GM21528 (cell line): ENCODE data around the gene HHAT.

Experiments
- ATAC-seq: cut with Tn5 transposase; IDR thresholded peaks from one replicate; pipeline ENCODE4 v1.9.1; 2021; ENCODE audit warnings: mild to moderate bottlenecking, moderate library complexity; ENCODE audit not compliant: unreplicated experiment, low FRiP score

HHAT gene

DNA sequence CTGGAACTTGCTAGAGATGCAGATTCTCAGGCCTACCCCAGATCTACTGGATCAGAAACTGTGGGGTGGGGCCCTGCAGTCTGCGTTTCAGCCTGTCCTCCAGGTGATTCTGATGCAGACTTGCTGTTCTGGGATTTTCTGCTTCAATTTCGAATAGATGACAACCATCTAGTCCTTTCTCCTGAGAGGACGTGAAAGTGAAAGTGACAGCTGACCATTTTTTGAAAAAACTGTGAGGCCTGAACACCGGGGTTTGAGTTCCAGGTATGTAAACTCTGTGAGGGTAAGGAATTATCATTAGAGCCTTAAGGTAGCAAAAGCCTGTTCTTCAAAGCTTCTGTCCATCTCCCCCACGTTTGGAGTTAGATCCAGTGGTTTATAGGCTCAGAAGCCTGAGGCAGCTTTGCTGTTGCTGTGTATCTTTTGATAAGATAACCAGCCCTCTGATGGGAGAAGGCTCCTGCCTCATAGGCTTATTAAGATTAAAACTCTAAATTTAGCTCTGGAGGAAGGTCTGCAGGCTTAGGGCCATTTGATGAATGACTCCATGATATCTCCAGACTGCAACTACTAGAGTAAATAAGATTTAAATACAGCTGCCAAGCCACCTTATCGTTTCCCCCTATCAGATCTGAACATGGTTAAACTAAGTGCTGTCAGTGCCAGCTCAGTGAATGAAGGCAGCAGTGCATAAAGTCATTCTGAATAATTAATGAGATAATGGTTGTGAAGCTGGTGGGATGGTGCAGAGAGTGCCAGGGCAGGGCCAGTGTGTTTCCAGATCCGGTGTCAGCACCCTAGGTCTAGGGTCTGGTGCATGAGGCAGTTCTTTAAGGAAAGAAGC, 335.2 kb downstream of the HHAT start:
- no peak for ATAC-seq

DNA sequence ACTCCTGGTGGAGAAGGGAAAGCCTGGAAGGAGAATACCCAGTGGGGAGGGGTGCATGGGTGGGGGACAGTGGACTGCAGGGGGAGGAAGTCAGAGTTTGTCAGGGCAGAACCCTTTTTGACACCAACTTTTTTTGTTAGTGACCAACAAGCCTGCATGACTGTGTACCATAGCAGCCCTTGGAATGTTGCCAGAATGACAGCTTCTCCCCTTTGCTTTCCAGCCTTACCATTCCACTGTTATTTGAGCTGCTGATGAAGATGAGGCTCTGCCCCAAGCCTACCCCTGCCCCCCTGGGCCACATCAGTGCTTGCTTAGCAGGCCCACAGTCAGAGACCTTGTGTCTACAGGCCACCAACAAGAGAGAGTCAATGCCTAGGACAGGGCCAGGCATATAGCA, 341.2 kb downstream of the HHAT start:
- ATAC-seq, result no peak

DNA sequence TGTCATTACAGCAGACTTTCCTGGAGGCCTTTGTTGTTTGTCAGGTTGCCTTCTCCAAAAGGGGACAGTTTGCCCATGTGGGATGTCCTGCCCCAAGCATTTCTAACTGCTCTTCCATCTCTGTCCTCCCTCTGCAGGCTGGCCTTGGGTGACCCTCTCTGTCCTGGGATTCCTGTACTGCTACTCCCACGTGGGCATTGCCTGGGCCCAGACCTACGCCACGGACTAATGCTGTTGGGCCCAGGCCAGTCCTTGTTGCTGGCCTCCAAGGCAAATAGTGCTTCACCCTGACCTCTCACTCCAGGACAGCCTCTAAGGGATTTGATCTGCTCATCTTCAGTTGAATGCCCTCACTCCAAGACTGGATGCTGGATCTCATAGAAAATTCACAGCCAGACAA, 345.4 kb downstream of the HHAT start:
- ATAC-seq, result no peak

DNA sequence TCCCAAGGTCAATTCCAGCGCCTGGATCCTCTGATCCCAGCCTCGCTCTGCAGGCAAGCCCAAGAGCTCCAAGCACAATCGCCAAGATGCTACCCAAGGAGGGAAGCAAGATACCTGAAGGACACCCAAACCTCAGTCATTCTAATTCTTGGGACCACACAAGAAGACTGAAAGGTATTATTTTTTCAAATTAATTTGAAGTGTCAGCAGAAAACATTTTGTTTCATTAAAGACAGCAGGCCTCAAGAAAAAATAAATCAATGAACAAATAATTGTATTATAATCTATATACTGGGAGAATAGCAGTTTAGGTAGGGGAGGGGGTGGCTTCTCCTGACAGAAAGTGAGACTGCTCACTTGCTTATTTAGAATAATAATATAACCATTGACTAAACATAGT, 347.8 kb downstream of the HHAT start:
- no peak for ATAC-seq

- ATAC-seq, result no peak
Measured at GRCh38 chr1:210677533-210677932, 348.8 kb downstream of the HHAT start.

- ATAC-seq, result no peak
Measured at GRCh38 chr1:210678306-210678705, 349.6 kb downstream of the HHAT start.

DNA sequence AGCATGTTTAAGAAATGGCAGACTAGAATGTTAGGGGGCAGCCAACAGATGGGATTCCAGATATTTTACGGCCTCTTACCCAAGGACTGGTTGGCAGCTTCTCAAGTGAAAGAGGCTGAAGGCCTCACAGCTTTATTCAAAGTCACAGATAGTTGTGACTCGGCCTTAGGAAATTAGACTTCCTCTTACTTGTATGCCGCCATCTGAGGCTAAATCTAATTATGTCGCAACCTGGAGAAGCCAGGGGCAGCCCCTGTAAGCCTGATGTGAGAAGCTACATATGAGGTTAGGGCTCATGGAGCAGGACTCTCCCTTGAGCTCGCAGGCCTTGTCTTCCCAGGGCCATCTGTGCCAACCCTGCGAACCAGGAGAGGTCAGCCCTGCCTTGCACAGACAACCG, 352.5 kb downstream of the HHAT start:
- no peak for ATAC-seq

DNA sequence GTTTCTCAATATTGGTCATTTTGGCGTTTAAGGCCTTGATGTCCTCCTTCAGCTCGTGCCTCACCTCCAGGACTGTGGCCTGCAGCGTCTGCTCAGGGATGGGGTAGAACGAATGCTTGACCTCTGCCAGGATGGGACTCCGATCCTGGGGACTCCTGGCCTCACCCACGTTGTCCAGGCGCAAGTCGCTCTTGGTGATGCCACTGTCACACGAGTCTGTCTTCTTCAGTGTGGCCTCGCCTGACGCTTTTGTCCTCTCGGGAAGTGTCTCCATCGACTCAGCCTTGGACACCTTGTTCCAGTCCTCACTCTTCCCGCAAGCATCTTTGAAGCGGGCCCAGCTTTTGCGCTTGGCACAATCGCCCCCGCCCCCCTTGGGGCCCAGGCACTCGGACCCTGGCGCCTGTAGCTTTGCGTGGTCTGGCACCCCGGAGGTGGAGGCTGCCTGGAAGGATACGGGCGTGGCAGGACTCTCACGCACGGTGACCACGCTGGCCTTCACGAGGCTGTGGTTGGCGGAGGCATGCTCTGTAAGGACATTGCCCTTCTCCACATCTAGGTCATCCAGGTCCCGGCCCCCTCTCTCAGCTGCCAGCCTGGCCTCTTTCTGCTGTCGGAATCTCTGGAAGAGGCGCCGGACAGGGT, 354.8 kb downstream of the HHAT start:
- no peak for ATAC-seq

GRCh38 chr1:210684466-210685294, 356.0 kb downstream of the HHAT start:
- ATAC-seq, result peak; percentile 70

- ATAC-seq, result no peak
Measured at GRCh38 chr1:210685295-210685650, 356.6 kb downstream of the HHAT start.

- ATAC-seq, result no peak
Measured at GRCh38 chr1:210686841-210687240, 358.1 kb downstream of the HHAT start.

DNA sequence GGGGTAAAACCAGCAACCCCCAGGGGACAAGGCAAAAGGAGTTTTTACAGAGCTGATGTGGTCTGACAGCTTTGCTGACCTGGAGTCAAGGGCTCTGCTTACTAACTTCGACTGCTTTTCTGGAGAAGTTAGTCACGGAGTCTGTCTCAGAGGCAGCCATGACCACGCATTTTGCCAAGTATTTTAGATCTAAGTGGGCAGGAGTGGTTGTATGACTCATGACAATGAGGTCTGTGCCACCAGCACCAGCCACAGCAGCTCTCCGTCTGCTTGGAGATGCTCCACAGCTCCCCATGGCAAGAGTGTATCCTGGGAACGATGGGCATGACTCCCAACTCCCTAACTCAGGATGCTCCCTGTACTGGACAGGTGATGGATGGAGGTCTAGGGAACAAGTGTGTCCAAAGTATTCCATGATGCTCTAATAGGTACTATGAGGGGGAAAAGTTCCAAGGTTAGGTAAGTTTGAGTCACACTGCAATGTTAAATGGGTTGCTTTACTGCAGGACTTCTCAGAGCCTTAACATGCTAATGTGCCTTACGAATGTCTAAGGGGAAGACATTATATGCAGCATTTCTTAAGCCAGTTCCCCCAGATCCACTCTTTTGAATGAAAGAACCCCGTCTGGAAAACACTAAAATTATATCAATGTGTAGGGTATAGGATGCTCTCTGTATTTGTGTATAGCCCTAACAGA, 359.0 kb downstream of the HHAT start:
- ATAC-seq, result no peak

GRCh38 chr1:210688512-210689234, 360.0 kb downstream of the HHAT start:
- ATAC-seq, result no peak

GRCh38 chr1:210689826-210690225, 361.1 kb downstream of the HHAT start:
- no peak for ATAC-seq

DNA sequence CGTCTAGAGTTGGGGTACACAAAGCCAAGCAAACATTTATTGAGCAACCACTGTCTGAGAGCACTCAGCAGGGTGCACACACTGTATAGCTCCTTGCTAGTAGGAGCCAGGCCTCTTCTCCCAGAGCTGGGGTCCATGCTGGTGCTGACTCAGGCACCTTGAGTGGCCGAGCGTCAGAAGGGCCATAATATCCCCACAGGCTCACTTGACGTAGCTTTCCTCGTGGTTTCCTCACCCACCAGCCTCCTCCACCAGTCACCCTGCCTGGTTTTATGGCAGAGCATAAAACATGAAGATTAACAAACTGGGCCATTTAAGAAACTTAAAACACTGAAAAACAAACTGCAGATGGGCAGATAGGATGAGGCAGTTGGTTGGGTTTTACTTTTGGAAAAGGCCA, 361.5 kb downstream of the HHAT start:
- ATAC-seq, result no peak

DNA sequence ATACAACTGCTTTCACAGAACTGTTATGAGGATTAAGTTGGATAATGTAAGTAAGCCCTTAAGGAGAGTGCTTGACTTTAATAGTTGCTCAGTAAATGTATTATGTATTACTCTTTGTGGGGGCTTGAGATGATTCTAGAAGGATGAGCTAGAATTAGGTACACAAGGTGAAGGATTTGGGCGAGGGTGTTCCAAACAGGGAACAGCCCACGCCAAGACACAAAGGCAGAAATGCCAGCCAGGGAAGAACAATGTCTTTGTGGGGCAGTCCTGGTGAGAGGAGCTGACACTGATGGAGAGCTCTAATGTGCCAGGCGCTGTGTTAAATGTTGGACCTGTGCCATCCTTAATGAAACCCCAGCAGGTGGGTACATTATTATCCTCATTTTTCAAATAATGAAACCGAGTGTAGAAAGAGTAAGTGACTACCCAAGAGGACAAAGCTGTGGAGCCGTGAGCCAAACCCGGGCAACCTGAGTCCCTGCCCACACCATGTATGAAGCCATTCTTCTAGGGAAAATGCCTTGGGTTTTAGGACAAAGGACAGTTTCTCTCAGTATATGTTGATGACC, 362.4 kb downstream of the HHAT start:
- ATAC-seq, result no peak

- no peak for ATAC-seq
Measured at GRCh38 chr1:210692796-210693195, 364.1 kb downstream of the HHAT start.

GRCh38 chr1:210695026-210695425, 366.3 kb downstream of the HHAT start:
- no peak for ATAC-seq

- peak; percentile 96 for ATAC-seq
Measured at GRCh38 chr1:210696709-210697108, 368.0 kb downstream of the HHAT start.

GRCh38 chr1:210697185-210697584, 368.5 kb downstream of the HHAT start:
- ATAC-seq, result no peak
